ENCODE results near the gene PHF2.
A peak's percentile ranks its signal among the peaks of the same experiment; 100 is the strongest.

PHF2 gene

DNA sequence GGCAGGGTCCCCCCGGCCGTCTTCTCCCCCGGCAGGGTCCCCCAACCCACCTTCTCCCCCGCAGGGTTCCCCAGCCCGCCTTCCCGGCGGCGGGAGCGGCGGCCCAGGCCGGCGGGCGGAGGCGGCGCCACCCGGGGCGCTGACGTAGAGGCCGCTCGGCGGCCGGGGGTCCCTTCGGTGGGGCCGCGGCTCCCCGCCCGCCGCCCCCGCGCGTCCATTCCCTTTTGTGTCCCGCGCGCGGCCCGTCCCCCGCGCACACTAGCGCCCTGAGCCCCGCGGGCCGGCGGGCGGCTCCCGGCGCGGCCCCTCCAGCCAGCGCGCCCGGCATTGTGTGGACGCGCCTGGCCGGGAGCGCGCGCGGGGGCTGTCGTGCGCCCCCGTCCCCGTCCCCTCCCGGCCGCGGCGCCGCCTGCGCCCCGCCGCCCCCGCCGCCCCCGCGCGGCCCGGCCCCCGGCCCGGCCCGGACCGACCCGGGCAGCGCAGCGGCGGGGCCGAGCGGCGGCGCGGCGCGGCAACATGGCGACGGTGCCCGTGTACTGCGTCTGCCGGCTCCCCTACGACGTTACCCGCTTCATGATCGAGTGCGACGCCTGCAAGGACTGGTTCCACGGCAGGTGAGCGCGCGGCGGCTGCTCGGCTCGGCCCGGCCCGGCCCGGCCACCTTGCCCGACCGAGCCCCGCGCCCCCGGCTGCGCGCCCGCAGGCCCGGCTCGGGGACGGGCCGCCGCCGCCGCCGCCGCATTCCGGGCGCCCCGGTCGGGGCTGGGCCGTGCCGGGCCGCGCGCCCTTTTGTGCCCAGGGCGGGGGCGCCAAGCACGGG is at the start of gene PHF2:
PHF2 (plus strand) TSS at position 327 of the 820 bp plus-strand sequence; CDS start at position 517, 190 bp downstream.
- no peak for DNase-seq

DNA sequence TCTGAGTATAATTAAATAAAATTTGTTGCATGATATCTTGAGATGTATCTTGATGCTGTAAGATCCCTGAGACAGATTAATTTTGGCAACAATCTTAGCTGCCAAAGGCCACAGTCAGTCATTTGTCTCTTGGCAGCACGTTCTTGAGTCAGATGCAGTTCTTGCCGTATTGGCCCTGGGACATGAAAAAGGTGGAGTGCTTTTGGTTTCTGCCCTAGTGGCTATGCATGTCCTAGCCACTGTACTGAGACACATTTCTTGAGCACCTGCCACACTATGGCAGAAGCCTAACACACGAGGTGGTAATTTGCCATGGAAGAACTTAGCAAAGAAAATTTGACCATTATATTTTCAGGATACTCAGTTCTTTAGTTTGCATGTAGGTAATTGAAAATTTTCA is 45.0 kb upstream of the PHF2 start:
- no peak for DNase-seq

DNA sequence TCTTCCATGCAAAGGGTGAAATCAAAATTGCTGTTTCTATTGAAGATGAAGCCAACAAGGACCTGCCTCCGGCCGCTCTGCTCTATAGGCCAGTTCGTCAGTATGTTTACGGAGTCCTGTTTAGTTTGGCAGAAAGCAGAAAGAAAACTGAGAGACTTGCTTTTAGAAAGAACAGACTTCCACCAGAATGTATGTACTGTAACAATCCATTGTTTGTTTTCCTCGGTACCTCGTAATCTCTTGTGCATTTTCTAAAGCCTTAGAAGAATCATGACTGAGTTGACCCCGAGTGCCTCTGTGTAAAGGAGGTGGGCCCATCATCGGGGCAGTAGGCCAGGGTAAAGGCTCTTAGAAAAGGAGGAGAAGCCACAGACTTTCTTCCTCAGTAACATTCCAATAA is 44.2 kb upstream of the PHF2 start:
- DNase-seq, result no peak

DNA sequence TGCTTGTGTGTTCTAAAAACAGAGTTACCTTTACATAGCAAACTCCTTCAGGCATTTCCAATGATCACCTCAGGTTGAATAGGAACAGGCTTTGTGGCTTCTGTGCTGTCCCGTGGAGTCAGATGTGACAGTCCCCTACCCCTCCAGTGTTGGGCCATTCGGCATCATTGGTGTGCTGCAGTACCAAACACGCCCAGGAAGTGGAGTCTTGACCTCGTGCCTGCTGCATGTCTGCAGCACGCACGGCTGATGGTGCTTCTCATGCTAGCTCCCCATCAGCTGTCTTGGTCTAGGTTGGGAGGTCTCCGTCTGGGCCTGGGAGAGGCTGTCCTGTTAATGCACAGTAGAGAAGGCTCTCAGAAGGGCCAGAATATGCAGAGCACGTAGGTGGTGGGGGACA is 42.5 kb upstream of the PHF2 start:
- no peak for DNase-seq

DNA sequence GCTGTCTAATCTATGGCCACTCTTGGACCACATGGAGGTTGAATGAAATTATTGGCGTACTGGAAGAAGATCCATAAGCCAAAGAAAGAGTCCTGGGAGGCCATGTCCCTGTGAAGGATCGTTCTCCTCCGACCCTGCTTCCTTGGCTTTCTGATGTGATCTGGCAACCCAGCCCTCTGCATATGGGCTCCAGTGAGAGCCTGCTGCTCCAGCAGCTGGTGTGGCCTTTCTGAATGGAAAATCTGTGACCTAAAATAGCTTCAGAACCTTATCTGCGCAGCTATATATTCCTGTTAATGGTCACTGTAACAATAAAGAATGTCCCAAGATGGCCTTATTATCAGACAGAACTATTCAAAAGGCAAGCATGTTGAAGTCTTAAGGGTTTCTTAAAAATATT is 40.2 kb upstream of the PHF2 start:
- DNase-seq, result no peak

DNA sequence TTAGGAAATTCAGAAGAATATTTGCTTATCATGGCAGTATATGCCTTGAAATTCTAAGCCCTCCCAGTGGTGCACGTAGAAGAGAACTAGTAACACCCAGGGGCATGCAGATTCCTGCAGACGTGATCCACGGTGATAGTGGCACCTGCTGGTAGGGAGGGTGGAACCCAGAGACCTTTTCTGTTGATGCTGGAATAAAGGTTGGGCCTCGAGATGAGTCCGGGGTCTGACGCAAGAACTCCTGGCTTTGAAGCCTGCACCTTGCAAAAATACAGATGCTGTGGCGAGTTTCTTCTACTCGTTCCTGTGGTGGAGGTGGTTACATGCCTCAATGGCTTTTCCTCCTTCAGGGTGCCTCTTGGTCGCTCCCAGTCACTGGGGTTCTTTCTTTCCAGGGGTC is 39.5 kb upstream of the PHF2 start:
- no peak for DNase-seq

DNA sequence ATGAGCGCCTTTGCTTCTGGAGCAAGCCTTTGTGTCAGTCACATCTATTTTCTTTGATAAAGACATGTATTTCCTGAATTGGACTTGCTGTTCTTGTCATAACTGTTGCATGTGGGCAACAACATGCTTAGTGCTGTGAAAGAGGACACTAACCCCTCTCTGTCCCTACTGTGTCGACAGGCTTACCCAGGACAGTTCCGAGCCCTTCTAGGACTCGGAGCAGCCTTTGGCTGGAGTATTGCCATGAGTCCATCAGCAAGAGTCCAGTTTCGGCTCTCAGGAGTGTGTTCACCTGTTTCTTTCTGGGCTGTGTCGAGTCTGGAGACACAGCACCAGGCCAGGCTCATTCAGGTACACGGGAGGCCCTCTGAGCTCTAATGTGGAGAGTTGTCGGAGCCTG is 36.1 kb upstream of the PHF2 start:
- no peak for DNase-seq

DNA sequence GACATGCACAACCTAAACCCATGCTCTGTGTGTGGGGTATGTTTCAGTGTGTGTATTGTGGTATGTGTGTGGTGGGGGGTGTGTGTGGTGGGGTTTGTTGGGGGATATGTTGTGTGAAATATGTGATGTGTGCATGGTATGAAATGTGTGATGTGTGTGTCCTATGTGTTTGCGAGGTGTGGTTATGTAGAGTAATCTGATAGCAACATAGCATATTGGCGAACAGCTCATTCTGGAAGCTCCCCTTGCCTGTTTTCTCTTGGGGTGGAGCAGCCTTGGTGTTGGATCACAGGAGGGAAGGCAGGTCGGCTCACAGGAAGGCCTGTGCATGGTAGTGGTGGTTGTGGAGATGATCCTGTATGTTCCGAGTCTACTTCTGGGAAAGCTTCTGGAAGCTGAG is 35.4 kb upstream of the PHF2 start:
- DNase-seq, result no peak

DNA sequence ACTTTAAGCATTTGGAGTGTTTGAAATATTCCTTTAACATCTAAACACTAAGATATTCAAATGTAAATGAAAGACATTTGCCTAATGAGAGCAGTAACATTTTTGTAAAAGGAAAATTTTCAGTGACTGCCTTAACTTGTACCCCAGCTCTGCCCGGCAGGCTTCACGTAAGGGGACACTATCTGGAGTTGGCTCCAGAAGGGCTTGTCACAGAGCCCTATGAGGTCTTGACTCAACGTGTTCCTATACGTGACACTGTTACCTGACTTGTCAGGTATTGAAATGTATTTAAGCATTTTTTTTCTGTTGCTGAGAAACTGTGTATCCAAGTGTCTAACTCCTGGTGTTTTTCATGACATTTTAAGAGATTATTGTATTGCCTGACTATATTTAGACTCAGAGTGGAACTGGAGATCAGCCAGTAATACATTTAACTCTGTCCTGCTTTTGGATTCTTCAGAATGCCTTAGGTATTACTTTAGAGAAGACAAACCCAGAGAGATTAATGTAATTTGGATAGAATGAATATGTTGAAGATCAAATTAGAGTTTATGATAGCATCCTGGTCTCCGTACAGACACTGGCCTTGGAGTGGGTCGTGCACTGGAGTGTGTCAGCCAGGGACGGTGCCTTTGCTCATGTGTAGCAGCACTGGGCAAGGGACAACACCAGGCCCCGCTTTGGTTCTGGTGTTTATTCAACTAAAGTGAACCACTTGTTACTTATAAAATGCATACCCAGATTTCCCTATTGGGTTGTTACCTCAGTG is 34.6 kb upstream of the PHF2 start:
- DNase-seq, result no peak

DNA sequence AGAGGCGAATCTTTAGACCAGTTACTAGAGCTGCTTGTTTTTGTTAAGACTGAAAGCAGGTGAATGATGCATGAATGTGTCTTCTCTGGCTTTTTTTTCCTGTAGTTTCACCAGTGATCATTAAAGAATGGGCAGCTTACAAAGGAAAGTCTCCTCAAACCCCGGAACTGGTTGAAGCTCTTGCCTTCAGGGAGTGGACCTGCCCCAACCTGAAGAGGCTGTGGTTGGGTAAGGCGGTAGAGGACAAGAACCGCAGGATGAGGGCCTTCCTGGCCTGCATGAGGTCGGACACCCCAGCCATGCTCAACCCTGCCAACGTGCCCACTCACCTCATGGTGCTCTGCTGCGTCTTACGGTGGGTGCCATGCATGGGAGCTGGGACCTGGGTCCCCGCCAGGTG is 33.3 kb upstream of the PHF2 start:
- DNase-seq, result no peak

DNA sequence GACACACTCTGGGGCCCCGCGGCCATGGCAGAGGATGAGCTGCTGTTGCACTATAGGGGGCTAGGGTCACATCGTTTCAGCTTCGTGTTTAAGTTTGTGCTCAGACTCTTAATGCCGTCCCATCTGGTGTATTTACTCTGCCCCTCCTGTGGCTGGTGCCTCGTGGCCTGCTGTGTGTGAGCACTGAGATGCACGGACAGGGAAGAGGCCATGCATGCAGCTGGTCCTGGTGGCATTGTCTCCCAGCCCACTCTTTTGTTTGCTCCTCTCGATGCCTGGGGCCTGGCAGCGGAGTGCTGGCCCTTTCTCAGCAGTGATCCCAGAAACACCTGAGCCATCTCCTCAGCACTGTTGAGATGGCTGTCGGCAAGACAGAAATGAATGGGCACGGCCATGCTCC is 30.0 kb upstream of the PHF2 start:
- DNase-seq, result no peak

DNA sequence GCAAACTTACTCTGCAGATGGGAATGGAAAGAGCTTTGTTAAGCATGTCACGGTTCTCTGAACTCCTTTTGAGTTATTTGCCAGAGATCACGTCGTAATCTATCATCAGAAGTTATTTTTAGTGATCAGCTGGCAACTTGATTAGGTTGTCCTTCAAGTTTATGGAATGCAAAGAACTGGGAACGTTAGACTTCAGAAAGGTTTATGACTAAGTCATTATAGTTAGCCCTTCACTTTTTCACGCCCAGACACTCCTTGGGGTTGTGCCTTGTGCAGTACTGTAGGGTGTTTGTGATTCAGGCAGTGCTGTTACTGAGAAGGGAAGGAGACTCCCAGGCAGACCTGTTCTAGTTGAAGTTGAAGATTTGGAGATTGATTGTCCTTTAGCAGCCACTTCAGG is 26.8 kb upstream of the PHF2 start:
- DNase-seq, result no peak

DNA sequence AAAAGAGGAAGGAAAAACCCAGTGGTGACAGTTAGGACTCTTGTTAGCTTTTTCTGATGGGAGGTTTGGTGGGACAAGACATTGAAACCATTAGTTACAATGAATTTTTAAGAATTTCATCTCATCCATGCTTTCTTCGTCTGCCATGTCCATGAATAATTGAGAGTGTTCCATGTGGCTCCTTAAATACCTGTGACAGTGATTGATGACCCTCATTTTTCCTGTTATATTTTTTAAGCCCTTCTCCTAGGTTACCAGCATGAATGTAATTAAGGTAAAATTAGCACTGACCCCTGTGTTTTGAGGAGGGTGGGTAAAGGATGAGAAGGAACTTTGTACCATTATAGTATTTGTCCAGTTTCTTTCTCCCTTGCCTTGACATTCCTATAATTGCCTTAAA is 23.5 kb upstream of the PHF2 start:
- no peak for DNase-seq

DNA sequence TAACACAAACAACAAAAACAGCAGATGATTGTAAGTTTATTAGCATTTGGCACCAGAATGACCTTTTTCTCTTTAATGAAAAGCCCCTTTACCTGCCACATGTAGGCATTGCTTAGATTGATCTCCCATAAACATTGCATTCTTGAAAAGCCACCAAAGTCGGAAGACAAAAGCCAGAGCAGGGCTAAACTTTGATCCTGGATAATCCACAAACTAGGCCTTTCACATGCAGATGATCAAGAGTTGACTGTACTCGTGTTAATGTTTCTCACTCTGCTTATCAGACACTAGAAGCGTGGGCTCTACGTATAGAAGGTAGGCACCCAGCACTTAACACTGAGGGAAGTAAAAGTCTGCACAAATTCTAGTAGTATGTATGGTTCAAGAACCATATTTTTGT is 21.0 kb upstream of the PHF2 start:
- DNase-seq, result no peak

DNA sequence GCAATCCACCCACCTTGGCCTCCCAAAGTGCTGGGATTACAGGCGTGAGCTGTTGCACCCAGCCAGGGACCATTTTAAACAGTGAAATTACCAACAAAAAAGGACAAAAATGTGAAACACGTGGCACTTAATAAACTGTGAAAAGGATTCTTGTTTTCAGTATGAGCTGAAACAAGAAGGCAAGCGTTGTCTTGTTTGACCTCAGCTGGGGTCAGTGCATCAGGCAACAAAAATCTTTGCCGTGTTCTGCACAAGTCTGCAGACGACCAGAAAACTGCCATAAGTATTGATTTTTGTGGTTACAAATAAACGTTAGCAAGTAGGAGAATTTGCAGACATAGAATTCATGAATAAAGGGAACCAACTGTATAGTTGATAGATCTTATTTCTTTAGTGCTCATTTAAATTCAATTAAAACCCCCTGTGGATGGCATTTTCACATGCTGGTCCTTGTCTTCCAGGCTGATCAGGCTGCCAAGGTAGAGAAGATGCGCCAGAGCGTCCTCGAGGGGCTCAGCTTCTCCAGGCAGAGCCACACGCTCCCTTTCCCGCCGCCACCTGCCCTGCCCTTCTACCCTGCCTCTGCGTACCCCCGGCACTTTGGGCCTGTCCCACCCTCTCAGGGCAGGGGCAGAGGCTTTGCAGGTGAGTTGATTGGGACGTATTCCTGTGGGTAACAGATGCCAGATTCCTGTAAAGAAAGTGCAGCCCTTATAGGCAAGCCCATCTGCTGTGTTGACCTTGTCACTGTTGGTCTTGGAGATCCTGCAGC is 18.8 kb upstream of the PHF2 start:
- DNase-seq, result no peak

DNA sequence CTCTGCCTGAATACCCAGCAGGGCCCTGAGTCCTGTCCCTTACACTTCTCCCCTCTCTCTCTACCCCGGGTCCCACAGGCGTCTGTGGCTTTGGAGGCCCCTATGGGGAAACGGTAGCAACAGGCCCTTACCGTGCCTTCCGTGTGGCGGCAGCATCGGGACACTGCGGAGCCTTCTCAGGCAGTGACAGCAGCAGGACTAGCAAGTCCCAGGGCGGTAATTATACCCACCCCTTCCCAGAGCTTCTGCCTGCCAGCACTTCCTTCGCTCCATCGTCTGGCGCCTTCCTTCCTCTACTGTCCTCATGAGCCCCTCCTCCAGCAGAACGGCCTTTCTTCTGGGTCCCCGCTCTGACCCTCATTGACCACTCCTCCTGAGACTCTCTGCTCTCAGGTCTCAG is 17.9 kb upstream of the PHF2 start:
- DNase-seq, result no peak

DNA sequence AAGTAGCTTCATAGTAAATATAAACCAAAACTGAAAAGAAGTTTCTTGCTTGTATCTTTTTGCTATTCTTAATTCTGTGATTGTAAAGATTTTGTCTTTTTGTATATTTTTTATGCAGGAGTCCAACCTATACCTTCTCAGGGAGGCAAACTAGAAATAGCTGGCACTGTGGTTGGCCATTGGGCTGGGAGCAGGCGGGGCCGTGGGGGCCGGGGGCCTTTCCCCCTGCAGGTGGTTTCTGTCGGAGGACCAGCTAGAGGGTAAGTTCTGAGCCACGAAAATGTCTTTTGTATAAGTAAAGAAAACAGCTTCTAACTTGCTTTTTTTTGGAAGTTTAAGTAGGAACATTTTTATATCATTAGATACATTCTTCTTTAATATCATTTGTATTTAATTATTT is 15.4 kb upstream of the PHF2 start:
- DNase-seq, result no peak

DNA sequence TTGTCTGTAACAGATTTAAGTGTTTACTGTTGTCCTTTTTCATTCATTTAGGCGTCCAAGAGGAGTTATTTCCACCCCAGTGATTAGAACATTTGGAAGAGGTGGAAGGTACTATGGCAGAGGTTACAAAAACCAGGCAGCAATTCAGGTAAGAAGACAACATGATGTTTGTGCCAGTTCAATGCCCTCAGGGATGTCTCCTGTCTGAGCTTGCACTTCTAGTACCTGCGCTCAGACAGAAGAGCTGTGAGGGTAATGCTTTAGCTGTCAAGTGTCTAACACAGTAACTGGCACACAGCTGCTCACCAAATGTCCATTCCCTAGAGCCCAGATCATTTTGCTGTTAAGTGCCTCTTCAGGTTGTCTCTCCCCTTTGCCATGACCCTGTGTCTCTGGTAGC is 14.2 kb upstream of the PHF2 start:
- DNase-seq, result no peak

DNA sequence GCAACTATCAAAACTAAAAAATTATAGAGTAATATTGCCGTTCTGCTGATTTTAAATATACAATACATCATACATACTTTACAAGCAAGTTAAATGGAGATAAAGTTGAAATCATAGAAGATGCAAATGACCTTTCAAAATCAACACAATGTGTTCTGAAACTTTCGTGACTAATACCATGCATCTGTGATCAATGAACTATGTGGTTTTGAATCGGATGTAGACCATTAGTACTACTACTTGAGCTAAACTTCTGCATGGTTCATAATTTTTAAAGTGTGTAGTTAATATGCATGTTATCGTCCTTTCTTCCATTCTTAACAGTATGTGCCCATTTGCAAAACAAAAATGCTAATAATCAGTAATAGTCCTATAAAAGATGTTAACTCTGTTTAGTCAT is 11.3 kb upstream of the PHF2 start:
- no peak for DNase-seq

DNA sequence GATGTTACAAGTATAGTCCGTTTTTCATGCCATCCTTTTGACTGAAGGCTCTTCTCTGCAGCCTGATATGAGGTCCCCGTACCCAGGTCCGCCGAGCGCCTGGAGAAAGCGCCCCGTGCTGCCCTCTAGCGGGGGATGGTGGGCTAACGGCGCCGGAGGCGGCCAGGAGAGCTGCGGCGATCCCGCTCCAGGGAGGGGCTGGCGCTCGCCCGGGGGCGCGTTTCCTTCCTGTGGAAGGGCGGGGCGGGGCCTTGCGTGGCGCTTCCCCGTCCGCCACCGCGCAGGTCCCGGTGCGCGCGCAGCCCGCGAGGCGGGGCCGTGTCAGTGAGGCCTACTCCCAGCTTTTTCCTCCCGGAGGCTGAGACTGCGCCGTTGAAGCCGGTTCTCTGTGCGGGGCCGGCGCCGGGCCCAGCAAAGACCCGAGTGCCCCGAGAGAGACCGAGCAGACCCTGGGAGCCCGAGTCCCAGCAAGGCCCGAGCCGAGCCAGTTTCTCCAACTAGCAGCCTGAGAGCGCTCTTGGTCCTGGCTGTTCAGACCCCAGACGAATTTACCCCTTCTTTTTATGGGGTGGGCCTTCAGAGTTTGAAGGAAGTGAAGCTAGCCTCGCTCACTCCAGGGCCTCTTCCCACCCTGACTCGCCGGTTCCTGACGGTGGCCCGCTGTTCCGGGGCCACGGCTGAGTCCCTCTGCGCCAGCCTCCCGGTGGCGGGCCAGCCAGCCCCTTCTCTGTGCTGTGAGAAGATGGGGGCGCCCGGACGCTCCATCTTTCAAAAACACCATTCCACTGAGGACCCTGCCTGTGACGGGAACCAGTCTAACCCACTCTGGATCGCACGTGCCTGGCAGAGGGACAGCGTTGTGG is 9.7 kb upstream of the PHF2 start:
- DNase-seq, result peak; percentile 95

DNA sequence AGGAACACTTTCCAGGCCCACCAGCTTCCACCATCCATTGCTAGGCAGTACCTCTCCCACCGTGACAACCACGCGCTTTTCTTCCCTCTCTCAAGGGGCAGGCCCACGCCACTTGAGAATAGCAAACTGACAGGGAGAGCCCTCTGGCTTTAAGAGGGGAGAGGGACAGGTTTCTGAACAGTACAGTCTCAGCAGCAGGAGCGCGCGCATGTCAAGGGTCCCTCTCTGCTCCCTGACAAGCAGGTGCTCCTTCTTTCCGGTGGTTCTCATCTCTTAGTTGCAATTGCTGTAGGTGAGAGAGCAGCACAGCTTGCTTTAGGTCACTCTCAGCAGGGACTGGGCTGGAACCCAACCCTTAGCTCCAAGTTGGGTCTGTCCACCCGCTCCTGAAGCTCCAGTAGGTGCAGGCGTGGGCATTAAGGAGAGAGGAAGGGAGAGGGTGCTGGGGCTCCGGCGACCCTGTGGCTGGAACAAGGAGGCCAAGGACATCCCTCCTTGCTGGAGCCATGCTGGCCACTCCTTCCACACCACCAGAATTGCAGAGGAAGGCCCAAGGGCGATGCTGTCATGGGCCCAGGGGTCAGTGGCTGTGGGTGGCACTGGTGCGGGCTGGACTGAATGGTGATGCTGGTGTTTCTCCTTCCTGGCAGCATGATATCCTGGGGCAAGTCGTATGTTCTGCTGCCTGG is 9.0 kb upstream of the PHF2 start:
- no peak for DNase-seq

DNA sequence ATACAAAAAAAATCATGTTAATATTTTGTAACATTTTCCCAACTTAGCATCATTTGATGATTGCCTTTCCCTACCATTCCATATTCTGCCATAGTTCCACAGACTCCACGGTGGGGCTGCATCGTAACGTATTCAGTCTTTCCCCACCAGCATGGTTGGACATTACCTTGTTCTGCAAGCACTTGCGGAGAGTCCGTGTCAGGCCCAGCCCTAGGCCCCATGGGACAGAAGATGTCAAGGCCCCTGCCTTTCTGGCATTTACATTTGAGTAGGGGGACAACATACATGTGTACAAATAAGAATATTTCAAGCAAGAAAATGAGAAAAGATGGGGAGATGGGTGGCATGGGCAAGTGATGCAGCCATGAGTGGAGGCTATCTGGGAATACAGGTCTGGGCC is 8.2 kb upstream of the PHF2 start:
- no peak for DNase-seq

Measured in NCI-H748 treated with DMSO at 0.1 percent for 48 hours (cell line).